Urothelium cell line (cell line): ENCODE measurements around the gene HDAC4.

Experiments used
- DNase-seq: peaks from one replicate; pipeline ENCODE4 v3.0.0; 2011; ENCODE audit warnings: low spot score, mixed read lengths
- FAIRE-seq: peaks from 2 replicates; lab custom pipeline; 2011; peaks lifted over from hg19 to GRCh38; lab: Jason Lieb, UNC

Gene HDAC4

GRCh38 chr2:239354132-239354790 is 46.6 kb downstream of the HDAC4 start:
- FAIRE-seq (no peak), DNase-seq (no peak)

DNA sequence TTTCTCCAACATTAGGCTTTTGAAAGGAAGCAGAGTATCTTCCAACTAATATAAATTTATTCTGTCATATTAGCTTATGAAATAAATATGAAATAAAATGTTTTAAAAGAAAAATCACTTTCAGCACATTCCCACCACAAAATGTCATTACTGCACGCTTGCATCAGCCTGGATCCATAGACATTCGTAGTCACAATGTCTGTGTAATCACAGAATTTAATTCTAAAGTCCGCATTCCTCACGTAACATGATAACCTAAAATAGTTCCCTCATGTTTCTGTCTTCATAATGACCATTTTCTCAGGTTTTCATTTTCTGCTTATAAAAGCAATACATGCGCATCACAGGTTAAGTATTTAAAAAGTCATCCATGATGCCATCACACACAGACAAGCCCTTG is 47.1 kb downstream of the HDAC4 start:
- DNase-seq = no peak
- FAIRE-seq = no peak

DNA sequence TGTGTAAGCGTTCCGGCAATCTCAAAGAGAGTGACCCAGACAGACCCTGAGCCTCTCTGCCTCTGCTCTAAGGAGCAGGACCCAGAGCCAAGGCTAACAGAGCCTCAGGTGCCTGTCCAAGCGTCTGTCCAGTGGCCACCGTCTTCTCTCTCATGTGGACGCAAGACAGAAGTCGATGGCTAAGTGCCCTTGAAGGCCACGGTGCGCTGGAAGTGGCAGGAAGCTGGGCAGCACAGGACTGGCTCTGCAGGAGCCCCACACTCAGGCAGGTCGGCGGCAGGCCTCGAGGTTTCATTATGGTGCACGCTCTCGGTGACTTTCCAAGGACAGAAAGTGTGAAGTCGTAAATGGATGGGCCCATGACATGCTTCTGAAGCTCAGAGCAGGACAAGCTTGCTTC is 49.1 kb downstream of the HDAC4 start:
- FAIRE-seq (no peak), DNase-seq (no peak)

- FAIRE-seq (no peak), DNase-seq (no peak)
Observed at GRCh38 chr2:239349453-239350135, 51.2 kb downstream of the HDAC4 start.

DNA sequence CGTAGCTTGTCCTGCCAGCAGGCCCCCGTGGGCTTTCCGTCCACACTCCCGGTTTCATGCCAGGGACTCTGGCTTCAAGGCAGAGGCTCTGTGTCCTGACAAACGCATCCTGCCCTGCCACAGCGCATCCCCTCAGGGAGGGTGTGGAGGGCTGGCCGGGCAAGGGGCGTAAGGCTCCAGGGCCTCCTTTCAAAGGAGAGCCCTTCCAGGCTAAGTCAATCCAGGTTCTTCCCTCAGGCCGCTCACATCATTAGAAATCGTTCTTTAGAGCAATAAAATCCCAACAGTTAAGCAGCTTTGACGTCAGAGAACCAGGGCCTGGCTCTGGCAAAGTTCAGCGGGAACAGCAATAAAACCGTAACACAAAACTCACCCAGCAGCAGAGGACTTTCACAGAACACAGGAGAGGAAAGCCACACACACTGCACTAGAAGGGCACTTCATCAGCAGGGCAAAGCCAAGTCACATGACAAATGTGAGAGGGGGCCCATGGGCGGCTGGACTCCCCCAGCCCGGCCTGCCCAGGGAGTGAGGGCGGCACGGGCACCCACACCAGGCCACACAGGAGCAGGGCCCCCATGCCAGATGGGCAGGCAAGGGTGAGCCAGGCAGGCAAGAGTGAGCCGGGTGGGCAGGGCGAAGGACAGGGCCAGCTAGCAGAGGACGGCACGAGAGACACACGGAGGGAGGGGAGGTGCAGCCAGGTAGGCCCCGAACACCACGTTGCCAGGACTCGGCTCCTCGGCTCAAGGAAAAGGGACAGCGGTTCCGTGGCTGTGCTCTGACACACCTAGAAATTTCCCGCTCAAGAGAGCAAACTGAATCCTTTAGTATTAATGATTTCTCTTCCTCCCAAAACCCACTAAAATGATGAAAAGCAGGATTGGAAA is 52.0 kb downstream of the HDAC4 start:
- FAIRE-seq (no peak), DNase-seq (no peak)

DNA sequence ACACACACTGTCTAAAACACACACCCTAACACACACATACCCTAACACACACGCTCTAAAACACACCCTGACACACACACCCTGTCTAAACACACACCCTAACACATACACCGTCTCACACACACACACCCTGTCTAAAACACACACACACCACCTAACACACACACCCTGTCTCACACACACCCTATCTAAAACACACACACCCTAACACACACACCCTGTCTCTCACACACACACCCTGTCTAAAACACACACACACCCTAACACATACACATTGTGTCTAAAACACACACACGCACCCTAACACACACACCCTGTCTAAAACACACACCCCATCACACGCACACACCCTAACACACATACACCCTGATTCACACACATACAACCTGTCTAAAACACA is 54.1 kb downstream of the HDAC4 start:
- FAIRE-seq (peak; percentile 95), DNase-seq (no peak)

DNA sequence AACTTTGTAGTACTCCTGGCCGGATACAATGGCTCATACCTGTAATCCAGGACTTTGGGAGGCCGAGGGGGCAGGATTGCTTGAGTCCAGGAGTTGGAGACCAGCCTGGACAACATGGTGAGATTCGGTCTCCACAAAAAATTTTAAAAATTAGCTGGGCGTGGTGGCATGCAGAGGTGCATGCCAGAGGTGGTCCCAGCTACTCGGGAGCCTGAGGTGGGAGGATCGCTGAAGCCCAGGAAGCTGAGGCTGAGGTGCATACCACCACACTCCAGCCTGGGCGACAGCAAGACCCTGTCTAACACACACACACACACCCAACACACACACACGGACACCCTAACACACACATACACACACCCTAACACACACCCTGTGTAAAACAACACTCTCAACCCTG is 55.6 kb downstream of the HDAC4 start:
- no peak for FAIRE-seq
- DNase-seq = no peak

GRCh38 chr2:239344857-239345216 is 56.0 kb downstream of the HDAC4 start:
- FAIRE-seq = no peak

DNA sequence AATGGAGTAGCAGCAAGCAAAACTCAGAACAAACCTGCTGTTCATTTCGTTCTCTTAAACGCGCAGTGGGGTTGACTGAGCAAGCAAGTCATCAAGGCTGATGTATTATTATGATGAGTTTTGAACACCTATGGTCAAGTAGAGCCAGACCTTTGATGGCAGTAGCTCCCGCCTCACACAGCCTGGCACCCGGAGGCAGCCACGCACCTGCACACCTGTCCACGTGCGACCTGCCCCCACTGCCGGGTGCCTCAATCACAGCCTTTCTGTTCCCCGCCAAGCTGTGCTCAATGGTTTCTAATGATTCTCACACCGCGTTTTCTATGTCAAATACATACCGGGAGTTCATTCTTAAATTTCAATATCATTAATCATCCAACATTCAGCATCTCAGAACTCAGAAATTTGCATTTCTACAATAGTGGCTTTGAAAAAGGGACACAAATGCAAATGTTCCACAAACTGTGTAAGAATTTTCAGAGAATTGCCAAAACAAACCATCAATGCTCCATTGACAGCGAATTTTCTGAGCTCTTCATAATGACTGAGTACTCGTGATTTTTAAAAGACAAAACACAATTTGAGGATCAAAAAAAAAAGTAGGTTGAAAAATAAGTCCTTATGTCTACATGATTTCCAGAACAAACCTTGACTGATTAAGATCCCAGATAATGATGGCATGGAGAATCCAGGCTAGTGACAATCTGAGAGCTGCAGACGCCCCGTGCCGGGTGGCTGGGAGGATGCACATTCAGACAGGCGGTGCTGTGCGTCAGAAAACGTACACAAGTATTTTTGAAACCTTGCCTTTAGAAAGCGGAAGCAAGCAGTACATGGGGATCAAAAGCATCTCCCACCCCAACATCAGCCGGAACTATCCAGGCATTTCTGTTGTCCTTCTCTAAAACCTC is 56.6 kb downstream of the HDAC4 start:
- no peak for FAIRE-seq
- no peak for DNase-seq

More at GRCh38 chr2:239344857-239345216, 56.0 kb downstream of the HDAC4 start:
- no peak for DNase-seq

DNA sequence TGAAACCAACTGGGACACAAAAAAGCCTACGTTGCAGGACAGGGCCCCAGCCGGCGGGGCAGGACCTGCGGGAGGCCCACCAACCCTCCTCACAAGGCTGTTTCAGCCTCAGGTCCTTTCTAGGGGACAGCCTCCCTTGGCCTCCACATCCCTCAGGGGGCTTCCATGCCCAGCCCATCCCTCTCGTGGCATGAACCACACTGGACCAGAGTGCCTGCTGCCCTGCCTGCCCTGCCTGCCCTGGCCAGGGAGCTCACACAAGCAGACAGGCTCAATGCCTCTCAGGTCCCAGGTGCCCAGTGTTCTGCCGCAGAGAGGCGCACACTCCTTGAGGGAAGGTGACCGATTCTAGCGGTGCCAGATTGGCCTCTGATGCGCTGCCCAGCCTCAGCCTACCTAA is 57.4 kb downstream of the HDAC4 start:
- FAIRE-seq (no peak), DNase-seq (no peak)

GRCh38 chr2:239341840-239342239 is 59.0 kb downstream of the HDAC4 start:
- no peak for DNase-seq
- no peak for FAIRE-seq

DNA sequence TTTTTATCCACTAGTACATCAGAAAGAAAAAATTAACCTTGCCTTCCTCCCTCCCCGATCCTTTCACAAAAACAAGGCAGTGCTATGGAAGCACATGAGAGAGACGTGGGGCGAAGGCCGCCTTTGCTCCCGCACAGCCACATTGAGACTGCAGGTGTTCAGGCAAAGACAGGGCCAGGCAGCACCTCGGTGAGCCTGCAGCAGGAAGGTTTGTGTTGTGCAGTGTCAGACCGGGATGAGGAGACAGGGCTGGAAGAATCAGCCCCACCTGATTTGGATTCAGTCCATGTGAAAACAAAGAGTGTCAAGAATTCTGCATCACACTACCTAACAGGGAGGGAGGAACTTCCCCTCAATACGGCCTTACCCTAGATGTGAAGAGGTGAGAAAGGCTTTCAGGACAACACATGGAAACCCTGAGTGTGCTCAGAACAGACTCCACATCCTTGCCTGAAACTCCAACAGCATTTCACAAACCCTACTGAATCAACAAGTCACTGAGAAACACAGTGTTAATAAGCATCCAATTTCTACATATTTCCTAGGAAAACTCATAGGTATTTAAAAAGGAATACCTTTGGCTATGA is 59.6 kb downstream of the HDAC4 start:
- DNase-seq (no peak), FAIRE-seq (no peak)

DNA sequence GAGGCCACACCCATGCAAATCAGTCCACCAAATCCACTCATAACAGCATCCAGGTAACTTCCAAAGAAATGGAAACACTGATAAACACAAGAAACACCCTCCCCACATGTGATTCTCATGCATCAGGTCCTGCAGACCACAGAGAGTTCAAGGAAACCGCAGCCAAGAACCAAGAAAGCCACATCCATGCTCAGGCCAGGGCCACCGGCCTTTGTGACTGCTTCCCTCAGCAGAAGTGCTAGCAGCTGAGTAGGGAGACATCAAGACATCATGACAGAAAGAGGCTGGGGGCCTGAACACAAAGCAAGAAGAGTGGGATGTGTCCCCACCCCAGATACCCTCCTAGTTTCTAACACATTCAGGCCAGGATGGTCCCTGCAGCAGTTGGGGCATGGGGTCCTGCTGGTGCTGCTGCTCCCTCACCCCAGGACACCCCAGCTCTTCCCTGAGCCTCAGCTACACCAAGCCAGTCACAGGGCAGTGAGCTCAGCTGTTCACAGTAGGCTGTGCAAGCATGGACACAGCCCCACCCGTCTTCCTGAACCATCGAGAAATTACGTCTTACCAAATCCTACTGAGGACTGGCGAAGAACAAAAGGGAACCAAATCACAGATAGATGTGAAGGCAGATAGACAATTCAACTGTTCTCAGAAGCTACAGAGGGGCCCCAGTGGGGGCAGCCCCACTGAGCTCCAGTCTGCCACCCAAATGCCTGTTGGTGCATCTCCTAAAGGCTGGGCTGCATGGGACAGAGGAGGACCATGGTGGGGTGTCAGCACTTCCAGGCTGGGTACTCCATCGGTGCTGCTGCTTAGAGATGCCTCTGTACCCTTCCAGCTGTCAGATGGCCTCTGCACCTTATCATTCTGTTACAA is 60.9 kb downstream of the HDAC4 start:
- no peak for FAIRE-seq
- no peak for DNase-seq

DNA sequence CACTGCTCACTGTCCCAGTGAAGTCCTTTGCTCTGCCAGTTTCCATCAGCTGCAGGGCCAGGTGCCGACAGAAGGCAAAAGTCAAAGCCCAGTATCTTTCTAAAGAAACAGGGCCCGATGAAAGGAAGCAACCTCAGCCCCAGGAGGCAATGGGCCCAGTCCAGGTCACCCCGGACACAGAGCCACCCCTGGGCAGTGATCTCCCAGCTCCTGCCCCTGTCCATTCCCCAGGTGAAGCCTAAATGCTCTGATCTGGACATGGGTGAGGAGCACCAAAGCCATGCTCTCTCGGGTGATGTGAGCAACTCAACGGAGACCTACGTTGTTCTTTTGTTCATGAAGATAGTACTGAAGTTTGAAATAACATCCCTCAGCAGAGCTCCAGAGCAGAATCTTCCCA is 61.6 kb downstream of the HDAC4 start:
- no peak for DNase-seq
- FAIRE-seq = no peak

GRCh38 chr2:239337877-239338484 is 62.8 kb downstream of the HDAC4 start:
- DNase-seq = no peak
- no peak for FAIRE-seq

- DNase-seq = no peak
- no peak for FAIRE-seq
Observed at GRCh38 chr2:239337122-239337876, 63.5 kb downstream of the HDAC4 start.

DNA sequence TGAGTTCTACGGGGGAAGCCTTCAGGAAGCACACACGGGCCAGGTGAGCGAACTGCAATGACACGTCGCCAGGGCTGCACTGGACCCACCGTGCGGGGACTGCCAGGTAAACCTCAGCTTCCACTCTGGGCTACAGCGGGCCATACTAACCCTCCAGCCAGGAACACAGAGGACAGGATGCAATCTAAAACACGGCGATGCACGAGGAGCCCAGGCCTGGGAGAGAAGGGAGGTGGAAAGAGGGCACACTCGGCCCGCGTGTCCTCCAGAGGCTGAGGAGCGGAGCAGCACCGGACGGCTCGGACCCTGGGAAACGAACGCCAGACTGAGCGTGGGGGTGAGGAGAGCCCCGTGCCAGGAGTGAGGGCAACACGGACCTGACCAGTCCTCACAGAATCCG is 69.3 kb downstream of the HDAC4 start:
- no peak for DNase-seq
- no peak for FAIRE-seq

DNA sequence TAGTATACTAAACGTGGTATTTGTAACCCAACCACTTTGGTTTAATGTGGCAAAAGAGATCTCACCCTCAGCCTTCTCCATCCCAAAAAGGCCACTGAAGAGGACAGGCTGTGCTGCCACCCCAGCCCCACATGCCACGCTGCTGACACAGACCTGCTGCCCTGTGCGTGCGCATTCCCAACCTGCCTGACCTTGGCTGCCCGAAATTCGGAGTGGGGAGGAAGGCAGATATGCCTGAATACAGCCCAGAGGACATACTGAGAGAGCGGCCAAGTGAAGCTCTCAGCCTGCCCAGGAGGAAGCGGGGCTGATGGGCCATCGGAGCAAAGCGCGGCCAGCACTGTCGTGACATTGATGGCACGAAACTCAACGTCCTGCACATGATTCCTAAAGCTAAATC is 70.0 kb downstream of the HDAC4 start:
- no peak for DNase-seq
- no peak for FAIRE-seq
